ENCODE measurements around the gene TUBE1.
A peak's percentile ranks its signal among the peaks of the same experiment; 100 is the strongest.
"Not testable (repeated sequence)": the region's sequence is repeated elsewhere in the genome, so short reads cannot be mapped to it uniquely, and the experiment has no call there.

TUBE1 gene

GRCh38 chr6:112062966-112063365 lies 24.3 kb downstream of the TUBE1 start:
- no peak for DNase-seq (ENCODE audit: low spot score)

DNA sequence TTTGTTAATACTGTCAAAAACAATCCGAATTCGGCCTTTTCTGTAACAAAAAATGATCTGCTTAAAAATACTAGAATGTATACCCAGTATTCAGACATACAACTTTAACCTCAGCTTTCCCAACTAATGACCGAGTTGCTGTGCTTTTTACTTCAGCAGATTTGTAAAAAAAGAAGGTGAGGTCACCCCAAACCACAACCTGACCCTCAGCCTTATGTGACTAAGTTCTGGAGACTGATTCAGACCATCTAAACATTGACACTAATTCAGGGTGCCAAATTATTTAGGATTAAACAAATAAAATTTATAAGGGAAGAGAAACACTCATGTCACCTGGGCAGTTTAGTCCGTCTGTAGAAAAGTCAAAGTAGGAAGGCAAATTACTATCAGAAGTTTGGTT lies 25.7 kb downstream of the TUBE1 start:
- DNase-seq (ENCODE audit: low spot score), result no peak

DNA sequence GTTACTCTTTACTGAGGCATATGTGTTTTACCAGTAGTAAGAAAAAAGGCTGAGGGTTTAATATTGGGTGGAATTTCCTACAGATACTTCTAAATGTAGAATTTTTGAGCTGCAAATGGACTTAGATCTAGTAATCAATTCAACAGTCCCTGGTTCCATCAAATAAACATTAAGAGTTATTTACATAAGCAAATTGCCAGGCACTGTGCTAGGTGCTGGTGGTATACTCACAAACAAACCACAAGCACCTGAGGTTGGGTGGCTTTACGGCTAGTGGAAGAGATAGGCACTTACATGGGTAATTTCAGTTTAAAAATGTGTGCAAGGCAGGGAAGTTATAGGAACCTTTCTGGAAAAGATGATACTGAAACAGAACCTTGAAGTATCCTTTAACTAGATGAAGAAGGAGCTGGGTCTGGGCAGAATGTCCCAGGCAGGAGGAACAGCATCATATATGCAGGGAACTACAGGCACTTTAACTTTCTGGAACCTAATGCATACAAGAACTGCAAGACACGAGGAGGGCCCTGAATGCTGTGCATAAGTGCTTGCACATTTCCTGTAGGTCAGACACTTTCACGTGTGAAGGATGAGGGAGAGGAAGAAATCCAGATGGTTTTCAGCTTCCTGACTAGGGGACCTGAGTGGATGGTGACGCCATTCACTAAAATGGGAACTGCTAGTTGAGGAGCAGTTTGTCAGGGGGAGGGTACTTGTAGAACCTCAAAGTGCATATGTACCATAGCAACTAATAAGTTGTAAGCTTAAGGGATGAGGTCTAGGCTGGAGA lies 28.8 kb downstream of the TUBE1 start:
- no peak for DNase-seq (ENCODE audit: low spot score)

GRCh38 chr6:112054555-112055190 lies 32.6 kb downstream of the TUBE1 start:
- DNase-seq (ENCODE audit: low spot score), result no peak

DNA sequence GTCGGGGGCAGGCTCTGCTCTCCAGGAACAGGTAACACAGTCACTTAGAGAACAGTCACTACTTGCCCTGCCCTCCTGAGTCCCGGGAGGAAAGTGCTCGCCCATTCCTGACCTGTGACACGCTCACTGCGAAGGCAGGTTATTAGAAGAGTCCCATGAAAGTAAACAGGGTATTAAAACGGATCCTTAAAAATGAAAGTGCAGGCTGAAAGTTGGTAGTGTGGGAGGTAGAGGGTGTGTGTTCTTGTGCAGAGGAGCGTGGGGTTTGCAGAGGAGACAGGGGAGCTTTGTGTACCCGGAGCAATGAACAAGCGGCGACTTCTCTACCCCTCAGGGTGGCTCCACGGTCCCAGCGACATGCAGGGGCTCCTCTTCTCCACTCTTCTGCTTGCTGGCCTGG lies 33.3 kb downstream of the TUBE1 start, which contains the start of gene CCN6:
Gene CCN6, plus strand, starts transcription at position 104 of the 400 bp plus-strand sequence. Its CDS starts 254 bp downstream, at position 358.
- no peak for DNase-seq (ENCODE audit: low spot score)

DNA sequence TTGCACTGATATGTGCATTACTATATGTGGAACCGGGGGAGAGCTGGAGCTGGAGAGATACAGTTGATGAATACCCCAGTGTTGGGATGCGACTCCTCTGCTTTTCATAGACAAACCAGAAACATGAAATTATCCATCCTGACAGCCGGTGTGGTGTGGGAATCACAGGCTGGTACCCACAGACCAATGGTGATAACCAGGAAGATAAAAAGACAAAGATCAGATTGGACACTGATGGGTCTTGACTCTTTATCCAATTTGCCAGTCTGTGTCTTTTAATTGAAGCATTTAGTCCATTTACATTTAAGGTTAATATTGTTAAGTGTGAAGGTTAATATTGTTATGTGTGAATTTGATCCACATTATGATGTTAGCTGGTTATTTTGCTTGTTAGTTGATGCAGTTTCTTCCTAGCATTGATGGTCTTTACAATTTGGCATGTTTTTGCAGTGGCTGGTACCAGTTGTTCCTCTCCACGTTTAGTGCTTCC lies 36.0 kb downstream of the TUBE1 start:
- DNase-seq (ENCODE audit: low spot score), result not testable (repeated sequence)

GRCh38 chr6:112050429-112050828 lies 36.9 kb downstream of the TUBE1 start:
- no peak for DNase-seq (ENCODE audit: low spot score)

DNA sequence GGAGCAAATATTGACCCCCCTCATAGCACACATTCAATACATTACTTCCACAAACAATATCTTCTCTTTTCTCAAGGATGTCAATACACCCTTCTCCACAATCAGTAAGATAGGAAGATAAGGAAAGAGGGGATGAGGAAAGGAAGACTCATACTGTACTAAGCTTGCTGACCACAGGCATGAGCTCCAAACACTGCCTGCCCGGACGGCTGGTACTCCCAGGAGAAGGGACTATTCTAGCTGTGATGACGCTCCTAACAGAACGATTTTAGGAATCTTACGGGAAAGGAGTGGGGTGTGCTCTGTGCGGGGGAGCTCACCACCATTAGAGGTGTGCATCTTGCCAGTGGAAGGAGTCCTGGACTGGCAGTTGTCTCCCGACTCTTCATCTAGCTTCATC lies 37.3 kb downstream of the TUBE1 start:
- DNase-seq (ENCODE audit: low spot score), result no peak

- DNase-seq (ENCODE audit: low spot score), result peak; percentile 31
These were observed 38.1 kb downstream of the TUBE1 start for GRCh38 chr6:112049026-112049799.

GRCh38 chr6:112047523-112047922 lies 39.8 kb downstream of the TUBE1 start:
- DNase-seq (ENCODE audit: low spot score), result not testable (repeated sequence)

DNA sequence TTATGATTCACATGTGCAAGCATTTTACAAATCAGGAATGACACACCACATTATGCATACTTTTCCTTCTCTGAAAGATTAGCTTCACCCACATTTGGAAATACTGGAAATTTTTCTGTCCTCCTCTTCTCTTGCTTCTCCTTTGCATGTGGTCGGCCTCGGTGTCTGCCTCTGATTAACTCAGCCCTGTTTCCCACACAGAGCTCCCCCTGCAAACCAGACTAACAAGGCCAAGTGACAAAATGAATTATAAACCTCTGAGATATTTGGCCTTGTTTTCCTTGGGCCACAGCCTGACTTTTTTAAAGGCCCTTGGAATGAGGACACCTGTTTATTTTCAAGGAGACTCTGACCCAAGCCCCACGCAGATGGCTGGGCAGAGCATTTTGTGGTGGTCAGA lies 42.4 kb downstream of the TUBE1 start:
- peak; percentile 73 for DNase-seq (ENCODE audit: low spot score)

GRCh38 chr6:112044196-112044595 lies 43.1 kb downstream of the TUBE1 start:
- DNase-seq (ENCODE audit: low spot score), result no peak

DNA sequence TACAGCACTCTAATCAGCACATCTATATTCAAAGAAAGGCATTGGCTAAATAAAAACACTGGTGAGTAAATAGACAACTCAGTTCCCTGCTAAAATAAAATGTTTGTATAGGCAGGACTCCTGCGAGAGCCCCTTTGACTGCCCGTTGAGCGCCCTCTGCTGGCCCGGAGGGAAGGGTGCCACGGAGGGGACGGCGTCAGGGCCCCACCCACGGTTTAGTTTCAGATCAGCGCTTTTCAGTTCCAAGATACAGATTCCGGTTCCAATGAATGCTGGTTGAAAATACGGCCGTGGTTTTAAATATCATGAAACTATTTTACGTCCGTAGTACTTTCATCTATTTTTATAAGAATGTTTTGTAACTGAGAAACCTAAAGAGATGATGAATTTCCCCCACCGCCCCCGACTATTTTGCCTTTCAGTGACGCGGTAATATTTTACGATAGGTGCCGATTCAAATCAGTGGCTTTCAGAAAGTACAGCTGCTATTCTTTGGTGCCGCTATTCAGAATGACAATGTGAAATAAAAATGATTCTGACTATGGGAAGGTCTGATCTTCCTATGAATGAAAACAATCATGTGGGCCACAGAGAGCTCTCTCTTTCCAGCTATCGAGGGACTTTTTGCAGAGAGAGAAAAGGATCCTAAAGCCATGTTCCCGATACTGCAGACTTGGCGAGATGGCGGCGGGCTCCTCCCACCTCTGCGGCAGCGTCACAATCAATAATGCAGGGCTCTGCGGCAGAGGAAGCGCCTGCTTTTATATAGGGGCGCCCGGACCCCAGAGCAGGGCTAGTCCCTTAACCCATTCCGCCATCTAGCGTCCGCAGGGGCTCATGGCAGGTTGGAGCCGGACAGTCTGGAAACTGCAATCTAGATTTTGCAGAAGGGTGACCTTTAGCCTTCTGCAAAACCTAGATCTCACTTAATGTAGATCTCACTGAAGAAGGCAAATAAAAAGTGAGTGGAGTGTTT lies 44.0 kb downstream of the TUBE1 start:
- peak; percentile 79 for DNase-seq (ENCODE audit: low spot score)

GRCh38 chr6:112041535-112041934 lies 45.7 kb downstream of the TUBE1 start:
- DNase-seq (ENCODE audit: low spot score), result no peak

DNA sequence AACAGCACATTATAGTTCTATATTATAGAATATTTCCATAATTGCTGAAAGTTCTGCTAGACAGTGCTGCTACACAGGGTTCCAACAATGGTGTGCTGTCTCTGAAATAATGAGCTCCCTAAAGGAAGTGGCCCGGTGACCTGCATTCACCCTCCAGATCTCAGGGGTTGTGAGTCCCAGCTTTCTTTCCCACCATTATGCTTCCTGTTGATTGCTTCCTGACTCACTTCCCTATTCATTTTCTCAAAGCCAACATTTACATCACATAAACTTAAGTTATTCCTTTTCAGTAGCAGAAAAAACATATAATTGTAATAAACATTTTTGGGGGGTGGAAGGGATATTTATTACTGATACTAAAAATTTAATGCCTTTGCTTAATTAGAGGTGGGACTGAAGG lies 46.3 kb downstream of the TUBE1 start:
- DNase-seq (ENCODE audit: low spot score), result no peak

DNA sequence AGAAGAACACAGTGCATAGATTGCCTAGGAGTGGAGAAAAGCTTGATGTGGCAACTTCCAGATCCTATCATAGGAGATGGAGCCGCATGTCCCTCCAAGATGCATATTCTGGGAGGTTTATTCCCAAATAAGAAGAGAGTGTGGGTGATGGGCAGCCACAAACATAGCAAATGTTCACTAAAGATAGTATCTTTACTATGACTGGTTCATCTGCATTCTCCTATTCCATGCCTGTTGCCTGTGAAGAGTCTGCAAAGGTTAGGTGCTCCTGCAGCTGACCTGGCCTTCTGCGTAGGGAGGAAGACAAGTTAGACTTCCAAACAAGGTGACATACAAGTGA lies 47.9 kb downstream of the TUBE1 start:
- no peak for DNase-seq (ENCODE audit: low spot score)

GRCh38 chr6:112038756-112039430 lies 48.4 kb downstream of the TUBE1 start:
- DNase-seq (ENCODE audit: low spot score), result no peak

DNA sequence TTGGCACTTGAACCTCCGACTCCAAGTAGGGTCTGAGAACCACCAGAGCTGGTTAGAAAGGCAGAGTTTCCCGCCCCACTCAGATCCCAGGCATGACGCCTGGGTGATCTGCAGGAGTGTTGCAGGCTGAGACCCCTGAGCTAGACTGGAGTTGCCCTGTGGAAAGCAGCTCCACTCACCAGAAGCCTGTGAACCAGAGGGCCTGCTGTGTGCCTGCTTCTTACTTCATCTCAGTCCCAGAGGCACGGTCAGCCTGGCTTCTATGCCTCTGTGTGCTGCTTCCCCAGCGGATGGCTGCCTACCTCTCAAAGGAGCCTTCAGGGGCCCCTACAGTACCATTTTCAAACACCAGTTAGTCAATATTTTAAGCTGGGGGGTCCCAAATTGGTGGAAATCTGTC lies 49.0 kb downstream of the TUBE1 start:
- no peak for DNase-seq (ENCODE audit: low spot score)

GRCh38 chr6:112037783-112038216 lies 49.5 kb downstream of the TUBE1 start:
- DNase-seq (ENCODE audit: low spot score), result peak; percentile 74

DNA sequence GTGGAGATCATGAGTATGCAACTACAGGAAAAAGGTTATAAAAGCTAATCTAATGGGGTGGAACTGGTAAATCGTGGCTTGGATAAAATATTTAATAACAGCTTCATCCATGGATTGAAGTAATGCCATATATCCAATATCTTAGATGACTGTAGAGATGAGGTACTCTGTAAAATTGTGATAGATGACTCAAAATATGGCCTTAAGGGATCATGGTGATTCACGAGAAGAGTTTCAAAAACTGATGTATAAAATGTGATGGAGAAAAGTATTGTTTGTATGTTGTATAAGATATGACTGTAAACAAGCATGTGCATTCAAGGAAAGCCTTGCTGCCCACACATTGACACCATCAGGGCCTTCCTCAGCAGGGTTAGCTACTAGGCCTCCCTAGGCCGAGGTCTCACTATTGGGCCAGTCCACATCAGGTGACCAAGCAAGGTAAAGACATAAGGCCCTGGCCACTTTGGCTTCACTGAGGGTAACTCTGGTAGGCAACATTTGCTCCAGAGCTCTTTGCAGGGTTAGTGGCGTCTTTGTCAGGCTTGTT lies 51.1 kb downstream of the TUBE1 start:
- DNase-seq (ENCODE audit: low spot score), result no peak

DNA sequence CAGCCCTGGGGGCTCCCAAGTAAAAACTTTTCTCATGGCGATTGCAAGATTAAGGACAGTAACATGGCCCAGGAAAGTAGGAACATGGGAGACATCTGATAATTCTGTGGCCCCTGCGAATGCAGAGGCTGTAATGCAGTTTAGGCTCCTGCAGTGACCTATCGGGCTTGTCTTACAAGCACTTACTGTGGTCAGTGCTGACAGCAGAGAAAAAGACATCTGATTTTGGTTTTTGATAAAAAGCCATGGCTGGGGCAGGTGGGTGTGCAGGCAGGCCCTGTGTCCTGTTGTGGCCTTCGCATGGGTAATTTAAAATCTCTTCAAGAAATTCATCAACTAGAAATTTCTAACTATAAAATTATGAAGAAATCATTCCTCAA lies 52.7 kb downstream of the TUBE1 start:
- DNase-seq (ENCODE audit: low spot score), result no peak

All from hepatic stellate cell (primary cell).